Glutamatergic neuron (in vitro differentiated cells): ENCODE results near the gene CAPS. TPM values are rescaled to one million over a fixed set of nuclear protein-coding genes. Genes with fewer than 3 reads are reported as not detected.
A peak's percentile ranks its signal among the peaks of the same experiment; 100 is the strongest.

Source experiments
- DNase-seq: peaks from one replicate; pipeline ENCODE4 v3.0.0; 2022
- H3K27ac Mint-ChIP-seq: one replicate; pipeline ENCODE4 v1.8.0; 2020; ENCODE audit warnings: mild to moderate bottlenecking, mixed read lengths, inconsistent platforms; ENCODE audit not compliant: unreplicated experiment
- H3K27me3 Mint-ChIP-seq: one replicate; pipeline ENCODE4 v1.8.0; 2020; ENCODE audit warnings: mild to moderate bottlenecking, moderate library complexity, mixed read lengths, inconsistent platforms; ENCODE audit not compliant: unreplicated experiment
- H3K36me3 Mint-ChIP-seq: one replicate; pipeline ENCODE4 v1.8.0; 2020; ENCODE audit warnings: mild to moderate bottlenecking, mixed read lengths, inconsistent platforms; ENCODE audit not compliant: unreplicated experiment
- H3K4me1 Mint-ChIP-seq: one replicate; pipeline ENCODE4 v1.8.0; 2020; ENCODE audit warnings: mild to moderate bottlenecking, low read depth, mixed read lengths, inconsistent platforms; ENCODE audit not compliant: unreplicated experiment
- H3K4me3 Mint-ChIP-seq: one replicate; pipeline ENCODE4 v1.8.0; 2020; ENCODE audit warnings: mild to moderate bottlenecking, mixed read lengths, inconsistent platforms; ENCODE audit not compliant: unreplicated experiment
- H3K9me3 Mint-ChIP-seq: one replicate; pipeline ENCODE4 v1.8.0; 2020; ENCODE audit warnings: mild to moderate bottlenecking, moderate library complexity, mixed read lengths, inconsistent platforms; ENCODE audit not compliant: unreplicated experiment
- total RNA-seq: library from RNA; stranded (reverse); fragmentation: NEBNext Ultra II Directional; extraction: Animal tissue kit (Norgen Biotek cat#: 25700); gene quantifications from one replicate; pipeline ENCODE4 v1.2.1, GENCODE V29; 2021; ENCODE audit not compliant: unreplicated experiment
- TF ChIP-seq, protein P1 (sequence below): fragments of 200-600 bp; sonication (generic); IDR thresholded peaks from one replicate; pipeline ENCODE4 v1.5.0; 2021; ENCODE audit not compliant: partially characterized antibody, unreplicated experiment

Gene CAPS
- total RNA-seq, 1 donor from 2014 or later, result 9.9 TPM

DNA sequence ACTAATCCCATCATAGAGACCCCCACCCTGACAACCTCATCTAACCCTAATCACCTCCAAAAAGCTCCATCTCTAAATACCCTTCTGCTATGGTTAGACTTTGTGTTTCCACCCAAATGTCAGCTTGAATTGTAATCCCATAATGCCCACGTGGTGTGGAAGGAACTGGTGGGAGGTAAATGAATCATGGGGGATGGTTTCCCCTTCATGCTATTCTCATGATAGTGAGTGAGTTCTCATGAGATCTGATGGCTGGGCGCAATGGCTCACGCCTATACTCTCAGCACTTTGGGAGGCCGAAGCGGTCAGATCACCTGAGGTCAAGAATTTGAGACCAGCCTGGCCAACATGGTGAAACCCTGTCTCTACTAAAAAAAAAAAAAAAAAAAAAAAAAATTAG, 6.8 kb upstream of the CAPS start:
- TF ChIP-seq, protein P1, sequence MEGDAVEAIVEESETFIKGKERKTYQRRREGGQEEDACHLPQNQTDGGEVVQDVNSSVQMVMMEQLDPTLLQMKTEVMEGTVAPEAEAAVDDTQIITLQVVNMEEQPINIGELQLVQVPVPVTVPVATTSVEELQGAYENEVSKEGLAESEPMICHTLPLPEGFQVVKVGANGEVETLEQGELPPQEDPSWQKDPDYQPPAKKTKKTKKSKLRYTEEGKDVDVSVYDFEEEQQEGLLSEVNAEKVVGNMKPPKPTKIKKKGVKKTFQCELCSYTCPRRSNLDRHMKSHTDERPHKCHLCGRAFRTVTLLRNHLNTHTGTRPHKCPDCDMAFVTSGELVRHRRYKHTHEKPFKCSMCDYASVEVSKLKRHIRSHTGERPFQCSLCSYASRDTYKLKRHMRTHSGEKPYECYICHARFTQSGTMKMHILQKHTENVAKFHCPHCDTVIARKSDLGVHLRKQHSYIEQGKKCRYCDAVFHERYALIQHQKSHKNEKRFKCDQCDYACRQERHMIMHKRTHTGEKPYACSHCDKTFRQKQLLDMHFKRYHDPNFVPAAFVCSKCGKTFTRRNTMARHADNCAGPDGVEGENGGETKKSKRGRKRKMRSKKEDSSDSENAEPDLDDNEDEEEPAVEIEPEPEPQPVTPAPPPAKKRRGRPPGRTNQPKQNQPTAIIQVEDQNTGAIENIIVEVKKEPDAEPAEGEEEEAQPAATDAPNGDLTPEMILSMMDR, result no peak
- peaks cover 14% of the 10 kb centered on the region for H3K9me3 Mint-ChIP-seq
- peaks cover 13% of the 10 kb centered on the region for H3K27me3 Mint-ChIP-seq
- DNase-seq, result no peak
- H3K4me3 Mint-ChIP-seq, result no peak overlapping the region
- H3K4me1 Mint-ChIP-seq, result peaks cover 2% of the 10 kb centered on the region
- H3K27ac Mint-ChIP-seq, result peak overlapping the region; percentile 20
- no peaks in the 10 kb centered on the region for H3K36me3 Mint-ChIP-seq

DNA sequence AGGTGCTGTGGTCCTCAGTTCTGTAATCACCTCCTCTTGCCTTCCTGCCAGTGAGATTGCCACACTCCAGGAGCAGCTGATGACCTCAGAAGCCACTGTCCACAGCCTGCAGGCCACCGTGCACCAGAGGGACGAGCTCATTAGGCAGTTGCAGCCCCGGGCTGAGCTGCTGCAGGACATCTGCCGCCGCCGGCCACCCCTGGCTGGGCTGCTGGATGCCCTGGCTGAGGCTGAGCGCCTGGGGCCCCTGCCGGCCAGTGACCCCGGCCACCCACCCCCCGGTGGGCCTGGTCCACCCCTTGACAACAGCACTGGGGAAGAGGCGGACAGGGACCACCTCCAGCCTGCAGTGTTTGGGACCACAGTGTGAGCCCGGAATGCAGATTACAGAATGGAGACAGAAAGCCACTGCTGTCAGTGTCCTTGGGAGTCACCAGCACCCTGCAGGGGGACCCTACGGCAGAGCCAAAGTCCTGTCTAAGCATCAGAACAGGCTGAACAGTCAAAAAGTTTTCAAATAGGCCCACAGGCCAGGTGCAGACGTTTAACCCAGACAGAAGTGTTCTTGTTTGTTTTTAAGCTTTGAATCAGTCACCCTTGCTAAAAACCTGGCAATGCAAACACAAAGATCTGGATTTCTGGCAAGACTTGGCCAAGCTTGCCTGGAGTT, 5.1 kb upstream of the CAPS start:
- peaks cover 7% of the 10 kb centered on the region for H3K27me3 Mint-ChIP-seq
- H3K9me3 Mint-ChIP-seq, result peaks cover 11% of the 10 kb centered on the region
- H3K4me1 Mint-ChIP-seq, result no peaks in the 10 kb centered on the region
- H3K4me3 Mint-ChIP-seq, result no peak overlapping the region
- H3K27ac Mint-ChIP-seq, result peak overlapping the region; percentile 86
- H3K36me3 Mint-ChIP-seq, result no peaks in the 10 kb centered on the region
- TF ChIP-seq, protein P1, result no peak
- peak; percentile 76 for DNase-seq

DNA sequence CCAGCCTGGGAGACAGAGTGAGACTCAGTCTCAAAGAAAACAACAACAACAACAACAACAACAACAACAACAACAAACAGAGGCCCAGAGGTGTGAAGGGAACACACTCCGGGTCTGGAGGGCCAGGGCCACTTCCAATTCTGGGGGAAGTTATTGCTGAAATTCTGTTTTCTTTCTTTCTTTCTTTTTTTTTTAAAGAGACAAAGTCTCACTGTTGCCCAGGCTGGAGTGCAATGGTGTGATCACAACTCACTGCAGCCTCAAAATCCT, 3.5 kb upstream of the CAPS start:
- TF ChIP-seq, protein P1, result no peak
- no peak overlapping the region for H3K4me3 Mint-ChIP-seq
- H3K9me3 Mint-ChIP-seq, result peaks cover 4% of the 10 kb centered on the region
- no peaks in the 10 kb centered on the region for H3K36me3 Mint-ChIP-seq
- H3K27ac Mint-ChIP-seq, result no peak overlapping the region
- no peak for DNase-seq
- H3K27me3 Mint-ChIP-seq, result peaks cover 3% of the 10 kb centered on the region
- H3K4me1 Mint-ChIP-seq, result no peaks in the 10 kb centered on the region

DNA sequence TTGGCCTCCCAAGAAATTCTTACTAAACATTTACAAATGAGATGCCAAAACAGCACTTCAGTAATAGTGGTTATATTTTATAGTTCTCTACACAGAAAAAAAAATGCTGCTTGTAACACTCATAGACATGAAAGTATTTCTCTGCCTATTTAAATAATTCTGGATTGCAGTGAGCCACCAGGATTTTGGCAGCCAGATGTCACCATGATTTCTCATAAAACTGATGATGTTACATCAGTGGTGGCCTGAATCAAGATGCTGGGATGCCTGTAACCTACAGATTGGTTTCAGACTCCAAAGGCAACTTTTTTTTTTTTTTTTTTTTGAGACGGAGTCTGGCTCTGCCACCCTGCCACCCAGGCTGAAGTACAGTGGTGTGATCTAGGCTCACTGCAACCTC, 2.7 kb upstream of the CAPS start:
- Mint-ChIP-seq H3K36me3 (no peaks in the 10 kb centered on the region), H3K27me3 (peaks cover 4% of the 10 kb centered on the region)

DNA sequence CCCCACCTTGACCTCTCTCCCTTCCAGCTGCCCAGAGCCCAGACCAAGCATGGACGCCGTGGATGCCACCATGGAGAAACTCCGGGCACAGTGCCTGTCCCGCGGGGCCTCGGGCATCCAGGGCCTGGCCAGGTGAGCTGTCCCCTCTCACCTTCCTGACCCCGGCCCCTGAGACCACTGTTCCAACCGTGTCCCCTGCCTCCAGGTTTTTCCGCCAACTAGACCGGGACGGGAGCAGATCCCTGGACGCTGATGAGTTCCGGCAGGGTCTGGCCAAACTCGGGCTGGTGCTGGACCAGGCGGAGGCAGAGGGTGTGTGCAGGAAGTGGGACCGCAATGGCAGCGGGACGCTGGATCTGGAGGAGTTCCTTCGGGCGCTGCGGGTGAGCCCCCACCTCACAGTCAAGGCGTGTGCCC, 312 bp downstream of the CAPS start:
- TF ChIP-seq, protein P1, result no peak
- Mint-ChIP-seq H3K4me3 (no peak overlapping the region), H3K27me3 (peaks cover 6% of the 10 kb centered on the region), H3K4me1 (peaks cover 13% of the 10 kb centered on the region), H3K9me3 (peaks cover 6% of the 10 kb centered on the region), H3K27ac (no peak overlapping the region), H3K36me3 (no peaks in the 10 kb centered on the region)
- no peak for DNase-seq

More for the DNA sequence above, 2.7 kb upstream of the CAPS start:
- TF ChIP-seq, protein P1, result no peak
- Mint-ChIP-seq H3K9me3 (peaks cover 4% of the 10 kb centered on the region), H3K27ac (no peak overlapping the region), H3K4me1 (peaks cover 4% of the 10 kb centered on the region), H3K4me3 (no peak overlapping the region)
- DNase-seq, result no peak
